ENCODE data around the gene CLDN2.

CLDN2 gene

DNA sequence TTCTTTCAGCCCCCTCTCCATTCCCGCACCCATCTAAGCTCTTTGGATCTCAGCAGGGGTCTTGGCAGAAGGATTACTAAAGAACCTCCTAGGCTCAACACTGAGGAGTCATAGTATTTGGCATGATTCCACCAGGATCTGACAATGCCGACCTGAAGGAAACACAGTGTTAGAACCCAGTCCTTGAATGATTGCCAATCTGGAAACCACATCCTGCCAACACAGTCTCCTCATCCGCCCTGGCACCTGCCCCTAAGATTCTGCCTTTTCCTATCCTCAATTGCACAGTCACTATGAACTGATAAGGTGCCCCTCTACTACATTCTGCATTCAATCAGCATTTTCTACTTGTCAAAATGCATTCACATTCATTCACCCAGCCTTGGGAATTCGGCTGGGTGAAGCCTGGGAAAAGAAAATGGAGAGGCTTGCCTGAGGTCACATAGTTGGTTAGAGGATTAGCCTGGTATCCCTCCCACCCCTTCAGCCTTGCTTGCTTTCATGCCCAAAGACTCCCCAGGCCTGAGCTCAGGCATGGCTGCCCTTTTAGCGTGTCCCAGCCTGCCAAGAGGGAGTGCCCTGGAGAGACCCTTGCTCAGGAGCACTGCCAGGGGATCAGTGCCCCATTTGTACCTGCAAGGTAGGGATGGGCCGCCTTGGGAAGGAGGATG lies 2.2 kb upstream of the CLDN2 start:
- DNase-seq (ENCODE audit: low read depth), result no peak
- H3K4me3 ChIP-seq (ENCODE audit: low read depth, low read length), result no peak overlapping the region
- TF ChIP-seq CTCF (IDR thresholded peaks at IDR 0.05; ENCODE audit: control insufficient read depth, extremely low read depth, insufficient read depth), result no peak

DNA sequence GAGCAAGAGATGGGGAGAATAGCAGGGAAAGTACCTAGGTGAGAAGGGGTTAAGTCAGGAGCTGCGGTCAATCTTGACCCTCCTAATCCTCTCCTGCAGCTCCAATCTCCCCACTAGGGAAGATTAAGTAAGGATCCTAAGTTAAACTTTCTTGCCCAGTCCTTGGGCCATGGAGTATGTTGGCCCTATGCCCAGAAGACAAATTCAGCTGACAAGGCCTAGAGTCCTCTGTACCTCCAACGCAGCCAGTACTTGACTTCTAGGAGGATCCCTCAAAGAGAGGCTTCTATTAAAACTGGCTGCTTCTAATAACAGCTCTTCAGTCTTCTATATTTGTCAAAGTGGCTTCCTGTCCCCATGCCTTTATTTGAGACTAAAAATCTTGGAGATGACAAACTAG lies 1.4 kb downstream of the CLDN2 start:
- no peak for TF ChIP-seq CTCF (IDR thresholded peaks at IDR 0.05; ENCODE audit: control insufficient read depth, extremely low read depth, insufficient read depth)
- DNase-seq (ENCODE audit: low read depth), result no peak

GRCh38 chrX:106927023-106927422 lies 6.8 kb downstream of the CLDN2 start:
- TF ChIP-seq CTCF (IDR thresholded peaks at IDR 0.05; ENCODE audit: control insufficient read depth, extremely low read depth, insufficient read depth), result no peak
- H3K4me3 ChIP-seq (ENCODE audit: low read depth, low read length), result no peak overlapping the region
- no peak for DNase-seq (ENCODE audit: low read depth)

More for the DNA sequence above, 1.4 kb downstream of the CLDN2 start:
- H3K4me3 ChIP-seq (ENCODE audit: low read depth, low read length), result no peak overlapping the region

DNA sequence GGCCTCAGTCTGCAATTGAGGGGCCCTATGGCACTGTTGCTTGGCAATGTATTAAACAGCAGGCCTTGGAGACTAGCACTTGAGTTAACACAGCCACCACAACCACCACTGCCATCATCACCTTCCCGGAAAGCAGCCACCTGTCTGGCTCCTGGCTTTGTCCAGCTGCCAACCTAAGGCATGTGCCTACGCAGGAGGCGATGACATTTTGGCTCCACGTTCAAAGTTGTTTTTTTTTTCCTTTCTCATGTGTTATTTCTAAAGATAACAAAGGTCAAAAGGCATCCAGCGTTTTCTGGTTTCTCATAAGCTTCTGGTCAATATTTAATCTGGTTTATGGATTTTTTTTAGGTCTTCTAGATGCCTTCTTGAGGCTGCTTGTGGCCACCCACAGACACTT lies 7.5 kb downstream of the CLDN2 start:
- TF ChIP-seq CTCF (IDR thresholded peaks at IDR 0.05; ENCODE audit: control insufficient read depth, extremely low read depth, insufficient read depth), result no peak
- DNase-seq (ENCODE audit: low read depth), result no peak
- H3K4me3 ChIP-seq (ENCODE audit: low read depth, low read length), result no peak overlapping the region

DNA sequence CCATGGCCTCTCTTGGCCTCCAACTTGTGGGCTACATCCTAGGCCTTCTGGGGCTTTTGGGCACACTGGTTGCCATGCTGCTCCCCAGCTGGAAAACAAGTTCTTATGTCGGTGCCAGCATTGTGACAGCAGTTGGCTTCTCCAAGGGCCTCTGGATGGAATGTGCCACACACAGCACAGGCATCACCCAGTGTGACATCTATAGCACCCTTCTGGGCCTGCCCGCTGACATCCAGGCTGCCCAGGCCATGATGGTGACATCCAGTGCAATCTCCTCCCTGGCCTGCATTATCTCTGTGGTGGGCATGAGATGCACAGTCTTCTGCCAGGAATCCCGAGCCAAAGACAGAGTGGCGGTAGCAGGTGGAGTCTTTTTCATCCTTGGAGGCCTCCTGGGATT lies 8.0 kb downstream of the CLDN2 start:
- DNase-seq (ENCODE audit: low read depth), result no peak
- H3K4me3 ChIP-seq (ENCODE audit: low read depth, low read length), result no peak overlapping the region
- TF ChIP-seq CTCF (IDR thresholded peaks at IDR 0.05; ENCODE audit: control insufficient read depth, extremely low read depth, insufficient read depth), result no peak

- no peak for DNase-seq (ENCODE audit: low read depth)
- no peak for TF ChIP-seq CTCF (IDR thresholded peaks at IDR 0.05; ENCODE audit: control insufficient read depth, extremely low read depth, insufficient read depth)
- H3K4me3 ChIP-seq (ENCODE audit: low read depth, low read length), result no peak overlapping the region
These were observed 11.8 kb downstream of the CLDN2 start for GRCh38 chrX:106931831-106932491.

Measured in LNCaP clone FGC (cell line).